Kidney glomerular epithelial cell (primary cell): ENCODE results near the gene ERO1B.

ENCODE experiments used
- DNase-seq: peaks from one replicate; lab custom pipeline; 2025; lab: John Stamatoyannopoulos, UW

Gene ERO1B

DNA sequence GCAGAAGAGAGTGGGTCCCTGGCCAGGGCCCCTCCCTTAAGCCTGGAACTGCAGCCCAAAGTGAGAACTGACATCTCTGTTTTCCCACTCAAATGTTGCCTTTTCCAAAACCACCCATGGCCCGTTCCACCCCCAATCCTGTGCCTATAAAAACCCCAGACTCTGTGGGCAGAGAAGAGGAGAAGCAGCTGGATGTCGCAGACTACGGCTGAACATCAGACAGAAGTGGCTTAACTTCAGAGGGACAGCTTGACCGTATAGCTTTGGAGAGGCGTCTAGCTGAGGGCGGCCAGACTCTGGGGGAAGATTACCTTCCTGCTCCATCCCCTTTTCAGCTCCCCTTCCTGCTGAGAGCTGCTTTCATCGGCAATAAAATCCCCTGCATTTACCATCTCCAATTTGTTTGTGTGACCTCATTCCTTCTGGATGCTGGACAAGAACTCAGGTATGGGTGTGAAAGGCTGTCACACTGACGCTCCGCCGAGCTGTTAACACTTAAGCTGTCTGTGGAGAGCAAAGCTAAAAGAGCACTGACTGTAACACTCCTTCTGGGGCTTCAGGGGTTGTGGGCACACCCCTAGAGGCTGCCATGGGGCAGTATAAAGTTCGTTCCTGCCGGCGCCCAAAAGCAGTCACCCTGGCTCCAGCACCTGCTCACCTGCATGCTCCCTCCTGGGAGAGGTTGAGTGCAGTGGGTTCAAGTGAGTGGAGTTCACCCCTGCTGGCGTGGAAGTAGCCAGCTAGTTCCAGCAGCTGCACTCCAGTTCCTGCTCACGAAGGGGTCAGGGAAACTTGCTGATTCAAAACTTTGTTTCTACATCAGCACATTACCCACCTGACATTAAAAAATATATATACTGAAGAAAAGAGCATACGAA lies 19.6 kb upstream of the ERO1B start:
- DNase-seq = no peak

DNA sequence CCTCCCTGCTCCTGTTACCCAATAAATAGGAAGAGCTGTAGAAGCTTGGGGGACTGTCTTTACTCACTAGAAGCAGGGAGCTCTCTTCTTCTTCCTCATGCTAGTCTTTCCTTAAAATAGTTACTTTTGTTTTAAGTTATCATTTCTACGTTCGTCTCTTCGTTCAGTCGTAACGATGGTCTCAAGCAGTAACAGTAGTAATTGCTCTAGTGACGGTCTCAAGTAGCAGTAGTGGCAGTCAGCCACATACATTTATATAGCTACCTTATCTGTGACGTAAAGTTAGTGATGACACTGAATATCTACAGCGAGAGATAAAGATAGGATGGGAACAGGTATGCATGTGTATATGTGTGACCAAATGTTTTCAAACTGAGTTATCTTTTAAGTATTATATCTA lies 15.4 kb upstream of the ERO1B start:
- no peak for DNase-seq

DNA sequence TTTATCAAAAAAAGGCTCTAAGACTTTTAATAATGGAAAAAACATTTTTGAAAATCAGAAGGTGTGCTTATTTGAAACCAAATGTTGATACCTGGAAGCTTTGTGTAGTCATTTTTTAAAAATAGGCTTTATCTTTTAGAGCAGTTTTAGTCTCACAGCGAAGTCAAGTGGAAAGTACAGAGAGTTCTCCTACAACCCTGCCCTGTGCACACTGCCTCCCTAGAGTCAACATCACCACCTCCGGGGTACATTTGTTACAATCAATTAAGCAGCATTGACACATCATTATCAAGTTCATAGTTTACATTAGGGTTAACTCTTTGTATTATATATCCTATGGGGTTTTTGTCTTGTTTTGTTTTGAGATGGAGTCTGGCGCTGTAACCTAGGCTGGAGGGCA lies 10.7 kb upstream of the ERO1B start:
- no peak for DNase-seq

DNA sequence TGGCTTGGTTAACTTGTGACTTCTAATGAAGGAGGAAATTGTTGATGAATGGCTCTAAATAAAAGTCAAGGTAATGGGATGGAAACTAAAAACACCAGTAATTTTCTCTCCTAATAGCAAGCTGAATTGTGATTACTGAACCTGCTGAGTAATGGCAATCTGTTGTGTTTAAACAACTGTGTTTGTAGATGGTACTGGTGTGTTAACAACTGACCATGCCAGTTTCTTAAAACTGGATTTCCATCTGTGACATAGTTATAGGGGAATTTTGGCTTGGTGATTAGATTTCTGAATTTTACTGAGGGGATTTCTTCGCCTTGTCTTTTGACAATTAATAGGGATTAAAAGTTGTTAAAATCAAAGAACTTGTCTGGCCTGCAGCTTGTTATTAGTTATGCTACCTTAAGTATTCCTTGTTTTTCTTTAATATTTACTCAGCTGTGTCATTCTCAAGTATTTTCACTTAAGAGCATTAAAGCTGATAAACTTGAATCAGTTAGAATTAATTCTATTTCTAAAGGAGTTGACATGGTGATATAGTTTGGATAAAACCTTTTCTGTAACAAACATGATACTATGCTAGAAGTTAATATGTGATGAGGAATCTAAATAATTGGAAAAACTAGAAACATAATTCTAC lies 7.9 kb upstream of the ERO1B start:
- no peak for DNase-seq

DNA sequence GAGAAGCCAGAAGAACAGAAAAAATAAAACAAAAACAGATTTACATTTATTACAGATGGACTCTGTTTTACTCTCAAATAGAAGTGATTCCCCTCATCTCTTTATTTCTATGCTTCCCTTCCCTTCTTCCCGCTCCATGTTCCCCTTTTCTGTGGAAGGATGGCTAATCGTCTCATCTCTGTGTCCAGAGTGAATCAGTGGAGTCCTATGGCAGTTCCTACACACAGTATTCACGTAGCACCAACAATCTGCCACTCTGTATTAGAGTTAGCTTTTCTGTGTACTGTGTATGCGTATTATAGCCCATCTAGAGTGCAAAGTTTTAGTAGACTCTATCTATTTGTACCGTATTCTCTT lies 6.8 kb upstream of the ERO1B start:
- DNase-seq = no peak

DNA sequence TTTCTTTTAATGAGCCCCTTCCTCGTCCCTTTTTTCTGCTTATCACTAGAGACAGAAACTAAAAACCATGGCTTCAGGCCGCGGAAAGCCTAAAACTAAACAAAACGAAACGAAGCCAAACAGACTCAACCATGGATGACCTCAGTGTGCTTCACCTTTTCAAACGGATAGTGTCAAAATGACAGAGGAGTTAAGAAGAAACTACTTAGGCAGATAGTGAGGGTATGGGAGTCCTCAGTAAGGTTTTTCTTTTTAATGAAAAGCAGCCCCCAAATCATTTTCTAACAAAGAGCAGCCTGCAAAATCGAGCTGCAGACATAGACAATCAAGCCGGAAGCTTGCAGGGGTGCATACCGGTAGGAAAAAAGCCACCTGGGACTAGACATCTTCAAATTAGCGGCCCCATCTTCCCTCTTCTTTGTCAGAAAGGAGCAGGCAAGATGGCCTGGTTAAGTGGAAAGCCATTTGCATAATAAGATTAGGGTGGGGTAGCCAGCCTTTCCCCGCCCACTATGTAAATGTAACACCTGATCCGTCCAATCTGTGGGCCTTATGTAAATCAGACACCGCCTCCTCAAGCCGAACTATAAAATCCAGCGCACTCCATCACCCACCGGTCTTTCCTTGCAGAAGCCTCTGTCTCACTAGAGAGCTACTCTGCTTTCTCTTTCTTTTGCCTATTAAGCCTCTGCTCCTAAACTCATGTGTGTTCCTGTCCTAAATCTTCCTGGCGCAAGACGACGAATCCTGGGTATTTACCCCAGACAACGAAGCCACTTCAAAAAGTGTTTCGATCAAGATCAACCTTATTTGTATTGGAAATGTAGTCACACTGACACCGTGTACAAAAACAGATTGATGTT lies 6.2 kb upstream of the ERO1B start:
- peak; percentile 86 for DNase-seq

DNA sequence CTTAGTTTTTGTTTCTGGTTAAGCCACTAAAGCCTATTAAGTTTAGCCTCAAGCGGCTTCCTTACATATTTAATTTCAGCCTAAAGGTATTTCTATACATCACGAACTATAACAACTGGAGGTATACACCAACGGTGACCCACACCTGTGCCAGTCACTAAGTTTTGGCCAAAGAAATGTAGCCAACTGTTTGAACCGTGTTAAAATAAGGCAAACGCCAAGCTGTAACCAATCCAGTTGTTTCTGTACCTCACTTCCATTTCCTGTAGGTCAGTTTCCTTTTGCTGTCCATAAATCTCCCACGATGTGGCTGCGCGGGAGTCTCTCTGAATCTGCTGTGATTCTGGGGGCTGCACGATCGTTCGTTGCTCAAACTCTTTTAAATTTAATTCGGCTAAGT lies 5.6 kb upstream of the ERO1B start:
- no peak for DNase-seq

DNA sequence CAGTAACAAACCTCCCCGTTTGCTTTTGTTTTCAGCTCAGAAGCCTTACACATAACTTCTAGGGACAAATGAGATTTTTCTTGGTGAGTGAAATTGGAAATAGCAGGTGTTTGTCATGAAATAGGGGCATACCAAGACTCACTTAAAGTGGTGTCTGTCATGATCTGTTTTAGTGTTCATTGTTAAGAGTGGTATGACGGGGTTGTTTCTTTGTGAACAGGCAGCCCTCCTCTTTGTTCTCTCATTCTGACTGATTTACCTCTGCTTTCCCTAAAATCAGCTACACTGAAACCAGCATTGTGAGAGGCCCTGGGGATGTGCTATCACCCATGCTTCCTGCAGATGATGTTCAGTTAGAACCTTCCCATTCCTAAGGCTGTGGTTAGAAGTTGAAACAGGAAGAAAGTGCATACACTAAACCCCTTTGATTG lies 2.5 kb upstream of the ERO1B start:
- no peak for DNase-seq

DNA sequence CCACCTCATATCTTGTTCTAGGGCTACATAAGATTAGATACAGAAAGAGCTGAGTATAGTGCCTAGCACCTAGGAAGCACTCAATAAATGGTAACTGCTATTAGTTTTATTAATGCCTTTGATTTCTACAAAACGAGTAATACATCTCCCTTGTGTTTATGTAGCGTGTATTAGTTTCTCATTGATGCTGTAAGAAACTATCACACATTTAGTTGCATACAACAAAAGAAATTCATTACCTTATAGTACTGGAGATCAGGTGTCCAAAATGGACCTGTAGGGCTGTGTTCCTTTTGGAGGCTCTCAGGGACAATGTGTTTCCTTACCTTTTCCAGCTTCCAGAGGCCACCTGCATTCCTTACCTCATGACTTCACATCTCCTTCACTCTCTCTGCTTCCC lies 961 bp upstream of the ERO1B start:
- no peak for DNase-seq

DNA sequence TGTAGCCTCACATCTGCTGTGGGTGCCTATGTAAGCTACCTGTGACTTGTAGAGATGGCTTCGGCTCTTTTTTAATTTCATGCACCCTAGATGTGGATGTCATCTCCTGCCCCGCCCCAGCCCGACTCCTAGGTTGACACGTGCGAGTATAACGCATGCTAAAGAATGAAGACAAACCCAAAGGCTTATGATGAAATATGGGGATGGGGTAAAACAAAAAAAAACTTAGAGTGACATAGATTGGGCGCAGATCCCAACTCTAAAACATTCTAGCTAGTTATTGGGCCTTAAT lies 613 bp upstream of the ERO1B start:
- no peak for DNase-seq

DNA sequence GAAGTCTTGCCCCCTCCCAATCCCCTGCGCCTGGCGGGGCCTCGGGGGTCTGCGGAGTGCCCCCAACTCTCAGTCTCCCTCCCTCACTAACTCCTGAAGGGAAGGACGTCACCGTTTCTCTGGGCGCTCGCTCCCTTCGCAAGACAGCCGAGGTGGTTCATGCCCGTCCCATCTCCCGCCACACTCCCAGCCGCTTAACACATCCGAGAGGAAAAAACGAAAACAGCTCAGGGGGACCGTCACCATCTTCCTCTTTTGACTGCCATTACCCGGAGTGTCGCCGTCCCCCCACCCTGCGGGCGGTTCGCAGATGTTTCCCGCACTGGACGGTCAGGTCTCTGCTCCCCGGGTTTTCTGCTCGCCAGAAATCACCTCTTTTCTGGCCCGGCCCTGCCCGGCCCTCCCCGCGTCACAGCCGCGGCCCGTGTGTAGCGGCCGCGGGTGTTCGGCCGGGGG lies 532 bp downstream of the ERO1B start:
- DNase-seq = no peak

DNA sequence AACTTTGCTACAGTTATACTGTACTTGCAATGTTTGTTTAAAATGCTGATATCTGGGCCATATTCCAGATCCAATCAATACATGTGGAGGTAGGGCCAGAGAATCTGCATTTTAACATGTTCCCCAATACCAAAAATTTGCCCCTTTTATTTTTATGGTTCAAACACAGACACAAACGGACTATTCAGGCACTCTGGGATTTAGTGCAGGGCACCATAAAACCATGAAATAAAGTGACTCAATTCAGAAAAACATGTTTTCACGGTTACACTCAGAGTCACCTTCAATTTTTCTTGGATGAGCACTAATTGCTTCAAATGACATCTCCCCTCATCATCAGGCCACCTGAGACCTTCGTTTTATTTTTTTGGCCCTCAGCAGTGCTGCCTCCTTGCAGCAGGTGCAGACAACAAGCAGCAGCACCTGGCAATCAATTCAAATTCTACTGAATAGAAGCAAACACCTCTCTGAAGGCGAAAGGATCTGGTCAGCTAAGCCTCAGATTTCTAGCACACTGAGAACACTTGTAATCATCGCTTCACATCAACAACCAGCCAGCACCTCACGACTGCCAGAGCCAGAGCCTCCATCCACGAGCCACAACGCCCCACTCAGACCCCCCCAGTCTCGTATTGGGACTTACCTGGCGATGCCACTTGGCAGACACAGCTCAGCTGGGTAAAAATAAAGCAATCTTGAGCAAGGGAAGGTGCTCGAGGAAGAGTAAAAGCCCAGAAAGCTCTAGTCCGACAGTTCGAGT lies 1.1 kb downstream of the ERO1B start:
- no peak for DNase-seq

DNA sequence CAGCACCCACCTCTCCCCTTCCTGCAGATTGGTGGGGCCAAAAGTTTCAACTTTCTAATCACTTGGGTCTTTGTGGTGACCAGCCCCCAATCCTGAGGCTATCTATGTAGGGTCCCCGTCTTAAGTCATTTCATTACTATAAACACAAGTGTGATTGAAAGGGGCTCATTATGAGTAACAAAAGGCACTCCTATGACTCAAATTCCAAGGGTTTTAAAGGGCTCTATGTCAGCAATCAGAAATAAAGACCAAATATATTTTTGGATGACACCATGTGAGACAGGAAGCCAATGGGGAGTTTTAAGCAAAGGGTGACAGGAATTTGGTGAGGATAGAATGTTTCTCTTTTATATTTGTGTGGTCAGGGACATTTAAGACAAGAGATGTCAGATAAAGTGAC lies 6.2 kb downstream of the ERO1B start:
- DNase-seq = no peak

DNA sequence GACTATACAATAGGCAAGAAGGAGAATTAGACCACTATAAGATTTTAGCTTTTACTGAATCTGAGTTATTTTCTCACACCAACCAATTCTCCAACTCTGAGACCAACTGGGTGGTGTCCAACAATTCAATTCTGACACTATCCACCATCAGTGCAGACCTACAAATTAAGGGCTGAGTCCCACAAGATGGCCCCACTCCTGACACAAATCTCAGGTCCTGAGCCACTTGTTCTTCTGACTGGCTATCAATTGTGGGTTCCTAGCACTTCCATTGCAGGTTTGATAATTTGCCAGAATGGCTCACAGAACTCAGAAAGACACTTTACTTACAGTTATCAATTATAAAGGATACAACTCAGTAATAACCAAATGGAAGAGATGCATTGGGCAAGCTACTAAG lies 6.7 kb downstream of the ERO1B start:
- DNase-seq = no peak

DNA sequence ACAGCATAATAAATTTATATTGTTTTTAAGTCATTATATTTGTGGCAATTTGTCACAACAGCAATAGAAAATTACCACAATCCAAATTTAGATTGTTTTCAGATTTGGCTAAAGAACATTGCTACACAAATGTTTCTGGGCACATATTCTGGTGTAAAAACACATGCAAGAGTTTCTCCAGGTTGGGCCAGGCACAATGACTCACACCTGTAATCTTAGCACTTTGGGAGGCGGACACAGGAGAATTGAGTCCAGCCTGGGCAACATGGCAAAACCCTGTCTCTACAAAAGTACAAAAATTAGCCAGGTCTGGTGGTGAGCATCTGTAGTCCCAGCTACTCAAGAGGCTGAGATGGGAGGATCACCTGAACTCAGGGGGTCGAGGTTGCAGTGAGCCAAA lies 8.4 kb downstream of the ERO1B start:
- no peak for DNase-seq

DNA sequence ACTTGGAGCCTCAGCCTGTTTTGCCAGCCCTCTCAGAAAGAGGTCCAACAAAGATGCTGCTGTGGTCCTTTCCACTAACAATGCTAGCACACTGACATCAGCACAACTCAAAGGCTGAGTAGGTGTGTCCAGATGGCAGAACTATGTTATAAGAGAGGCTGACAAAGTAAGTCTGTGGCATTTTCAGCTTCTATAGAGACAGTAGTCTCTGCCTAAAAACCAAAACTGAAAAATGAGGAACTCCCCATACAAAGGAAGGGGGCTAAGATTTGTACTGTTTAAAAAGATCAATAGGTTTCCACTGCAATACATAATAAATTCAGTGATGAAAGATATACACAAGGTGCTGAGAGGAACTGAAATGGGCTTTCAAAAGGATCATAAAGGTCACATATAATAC lies 12.3 kb downstream of the ERO1B start:
- no peak for DNase-seq

DNA sequence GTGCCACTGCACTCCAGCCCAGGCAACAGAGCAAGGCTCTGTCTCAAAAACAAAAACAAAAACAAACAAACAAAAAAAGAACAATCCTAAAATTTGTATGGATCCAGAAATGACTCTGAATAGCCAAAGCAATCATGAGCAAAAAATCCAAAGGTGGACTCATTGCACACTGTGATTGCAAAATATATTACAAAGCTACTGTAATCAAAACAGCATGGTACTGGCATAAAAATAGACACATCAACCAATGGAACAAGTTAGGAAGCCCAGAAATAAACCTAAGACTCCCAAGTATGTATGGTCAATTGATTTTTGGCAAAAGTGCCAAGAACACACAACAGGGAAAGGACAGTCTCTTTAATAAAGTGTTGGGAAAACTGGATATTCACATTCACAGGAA lies 19.9 kb downstream of the ERO1B start:
- DNase-seq = no peak

DNA sequence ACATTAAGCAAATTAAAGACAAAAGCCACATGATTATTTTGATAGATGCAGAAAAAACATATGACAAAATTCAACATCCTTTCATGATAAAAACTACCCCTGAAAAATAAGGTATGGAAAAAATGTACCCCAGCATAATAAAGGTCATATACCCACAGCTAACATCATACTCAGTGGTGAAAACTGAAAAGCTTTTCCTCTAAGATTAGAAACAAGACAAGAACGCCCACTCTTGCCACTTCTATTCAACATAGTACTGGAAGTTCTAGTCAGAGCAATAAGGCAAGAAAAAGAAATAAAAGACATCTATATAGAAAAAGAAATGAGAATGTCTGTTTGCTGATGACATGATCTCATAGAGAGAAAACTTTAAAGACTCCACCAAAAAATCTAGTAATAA lies 20.7 kb downstream of the ERO1B start:
- DNase-seq = no peak

DNA sequence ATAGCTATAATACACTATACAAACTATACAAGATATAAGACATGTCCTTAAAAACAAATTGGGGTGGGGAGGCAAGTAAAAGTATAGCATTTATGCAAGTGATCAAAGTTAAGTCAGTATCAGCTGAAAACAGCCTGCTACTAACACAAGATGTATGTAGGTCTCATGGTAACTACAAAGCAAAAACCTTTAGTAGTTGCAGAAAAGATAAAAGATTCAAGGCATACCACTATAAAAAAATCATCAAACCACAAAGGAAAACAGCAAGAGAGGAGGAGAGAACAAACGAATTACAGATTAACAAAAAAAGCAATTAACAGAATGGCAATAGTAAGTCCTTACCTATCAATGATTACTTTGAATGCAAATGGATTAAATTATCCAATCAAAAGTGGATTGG lies 22.7 kb downstream of the ERO1B start:
- no peak for DNase-seq

DNA sequence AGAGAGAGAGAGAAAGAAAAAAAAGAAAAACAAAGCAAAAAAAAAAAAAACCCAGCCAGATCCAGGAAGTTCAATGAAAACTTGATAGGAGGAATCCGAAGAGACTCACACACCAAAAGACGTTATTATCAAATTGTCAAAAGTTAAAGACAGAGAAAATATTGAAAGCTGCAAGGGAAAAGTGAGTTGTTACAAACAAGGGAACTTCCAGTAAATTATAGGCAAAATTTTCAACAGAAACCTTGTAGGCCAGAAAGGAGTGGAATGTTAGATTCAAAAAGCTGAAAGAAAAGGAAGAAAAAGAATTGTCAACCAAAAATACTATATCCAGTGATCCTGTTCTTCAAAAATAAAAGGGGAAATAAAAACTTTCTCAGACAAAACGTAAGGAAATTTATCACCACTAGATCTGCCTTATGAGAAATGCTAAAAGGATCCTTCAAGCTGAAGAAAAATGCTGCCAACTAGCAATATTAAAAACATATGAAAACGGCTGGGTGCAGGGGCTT lies 23.6 kb downstream of the ERO1B start:
- no peak for DNase-seq

DNA sequence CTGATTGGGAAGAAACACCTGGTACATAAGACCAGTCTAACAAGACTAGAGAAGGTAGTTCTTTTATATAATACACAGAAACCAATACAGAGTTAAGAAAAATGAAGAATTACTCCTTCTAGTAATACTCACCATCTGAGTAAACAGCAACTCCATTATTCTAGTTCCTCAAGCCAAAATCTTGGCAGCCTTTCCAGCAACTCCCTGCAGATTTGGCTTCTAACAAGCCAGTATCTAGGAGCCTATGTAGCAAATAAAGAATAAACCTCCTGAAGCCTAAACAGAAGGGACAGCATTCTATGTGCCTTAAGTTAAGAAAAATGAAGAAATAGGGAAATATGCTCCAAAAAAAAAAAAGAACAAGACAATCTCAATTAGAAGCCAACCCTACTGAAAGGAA lies 24.5 kb downstream of the ERO1B start:
- DNase-seq = no peak
